ENCODE measurements around the gene SLC25A11. TPM values are rescaled to one million over a fixed set of nuclear protein-coding genes. Genes with fewer than 3 reads are reported as not detected.

SLC25A11 gene
- total and polyA plus RNA-seq, 4 donors = 28.5 to 54.1 (median 46.0) TPM

DNA sequence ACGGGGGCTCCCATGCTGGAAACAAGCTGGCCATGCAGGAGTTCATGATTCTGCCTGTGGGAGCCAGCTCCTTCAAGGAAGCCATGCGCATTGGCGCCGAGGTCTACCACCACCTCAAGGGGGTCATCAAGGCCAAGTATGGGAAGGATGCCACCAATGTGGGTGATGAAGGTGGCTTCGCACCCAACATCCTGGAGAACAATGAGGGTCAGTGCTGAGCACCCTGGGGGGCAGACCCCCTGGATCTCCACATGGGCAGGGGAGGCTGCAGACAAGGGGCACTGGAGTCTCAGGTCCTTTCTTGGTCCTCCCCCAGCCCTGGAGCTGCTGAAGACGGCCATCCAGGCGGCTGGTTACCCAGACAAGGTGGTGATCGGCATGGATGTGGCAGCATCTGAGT lies 15.2 kb upstream of the SLC25A11 start:
- TF ChIP-seq, protein P1, sequence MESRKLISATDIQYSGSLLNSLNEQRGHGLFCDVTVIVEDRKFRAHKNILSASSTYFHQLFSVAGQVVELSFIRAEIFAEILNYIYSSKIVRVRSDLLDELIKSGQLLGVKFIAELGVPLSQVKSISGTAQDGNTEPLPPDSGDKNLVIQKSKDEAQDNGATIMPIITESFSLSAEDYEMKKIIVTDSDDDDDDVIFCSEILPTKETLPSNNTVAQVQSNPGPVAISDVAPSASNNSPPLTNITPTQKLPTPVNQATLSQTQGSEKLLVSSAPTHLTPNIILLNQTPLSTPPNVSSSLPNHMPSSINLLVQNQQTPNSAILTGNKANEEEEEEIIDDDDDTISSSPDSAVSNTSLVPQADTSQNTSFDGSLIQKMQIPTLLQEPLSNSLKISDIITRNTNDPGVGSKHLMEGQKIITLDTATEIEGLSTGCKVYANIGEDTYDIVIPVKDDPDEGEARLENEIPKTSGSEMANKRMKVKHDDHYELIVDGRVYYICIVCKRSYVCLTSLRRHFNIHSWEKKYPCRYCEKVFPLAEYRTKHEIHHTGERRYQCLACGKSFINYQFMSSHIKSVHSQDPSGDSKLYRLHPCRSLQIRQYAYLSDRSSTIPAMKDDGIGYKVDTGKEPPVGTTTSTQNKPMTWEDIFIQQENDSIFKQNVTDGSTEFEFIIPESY (IDR thresholded peaks at IDR 0.05) = no peak
- TF ChIP-seq FOXA1 (IDR thresholded peaks at IDR 0.05) = no peak
- TF ChIP-seq NR2F2 (IDR thresholded peaks at IDR 0.05) = no peak
- TF ChIP-seq, protein P2, sequence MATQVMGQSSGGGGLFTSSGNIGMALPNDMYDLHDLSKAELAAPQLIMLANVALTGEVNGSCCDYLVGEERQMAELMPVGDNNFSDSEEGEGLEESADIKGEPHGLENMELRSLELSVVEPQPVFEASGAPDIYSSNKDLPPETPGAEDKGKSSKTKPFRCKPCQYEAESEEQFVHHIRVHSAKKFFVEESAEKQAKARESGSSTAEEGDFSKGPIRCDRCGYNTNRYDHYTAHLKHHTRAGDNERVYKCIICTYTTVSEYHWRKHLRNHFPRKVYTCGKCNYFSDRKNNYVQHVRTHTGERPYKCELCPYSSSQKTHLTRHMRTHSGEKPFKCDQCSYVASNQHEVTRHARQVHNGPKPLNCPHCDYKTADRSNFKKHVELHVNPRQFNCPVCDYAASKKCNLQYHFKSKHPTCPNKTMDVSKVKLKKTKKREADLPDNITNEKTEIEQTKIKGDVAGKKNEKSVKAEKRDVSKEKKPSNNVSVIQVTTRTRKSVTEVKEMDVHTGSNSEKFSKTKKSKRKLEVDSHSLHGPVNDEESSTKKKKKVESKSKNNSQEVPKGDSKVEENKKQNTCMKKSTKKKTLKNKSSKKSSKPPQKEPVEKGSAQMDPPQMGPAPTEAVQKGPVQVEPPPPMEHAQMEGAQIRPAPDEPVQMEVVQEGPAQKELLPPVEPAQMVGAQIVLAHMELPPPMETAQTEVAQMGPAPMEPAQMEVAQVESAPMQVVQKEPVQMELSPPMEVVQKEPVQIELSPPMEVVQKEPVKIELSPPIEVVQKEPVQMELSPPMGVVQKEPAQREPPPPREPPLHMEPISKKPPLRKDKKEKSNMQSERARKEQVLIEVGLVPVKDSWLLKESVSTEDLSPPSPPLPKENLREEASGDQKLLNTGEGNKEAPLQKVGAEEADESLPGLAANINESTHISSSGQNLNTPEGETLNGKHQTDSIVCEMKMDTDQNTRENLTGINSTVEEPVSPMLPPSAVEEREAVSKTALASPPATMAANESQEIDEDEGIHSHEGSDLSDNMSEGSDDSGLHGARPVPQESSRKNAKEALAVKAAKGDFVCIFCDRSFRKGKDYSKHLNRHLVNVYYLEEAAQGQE (IDR thresholded peaks at IDR 0.05) = no peak
- TF ChIP-seq JUND (IDR thresholded peaks at IDR 0.05) = no peak
- TF ChIP-seq RAD21 (IDR thresholded peaks at IDR 0.05) = no peak
- TF ChIP-seq, protein P3, sequence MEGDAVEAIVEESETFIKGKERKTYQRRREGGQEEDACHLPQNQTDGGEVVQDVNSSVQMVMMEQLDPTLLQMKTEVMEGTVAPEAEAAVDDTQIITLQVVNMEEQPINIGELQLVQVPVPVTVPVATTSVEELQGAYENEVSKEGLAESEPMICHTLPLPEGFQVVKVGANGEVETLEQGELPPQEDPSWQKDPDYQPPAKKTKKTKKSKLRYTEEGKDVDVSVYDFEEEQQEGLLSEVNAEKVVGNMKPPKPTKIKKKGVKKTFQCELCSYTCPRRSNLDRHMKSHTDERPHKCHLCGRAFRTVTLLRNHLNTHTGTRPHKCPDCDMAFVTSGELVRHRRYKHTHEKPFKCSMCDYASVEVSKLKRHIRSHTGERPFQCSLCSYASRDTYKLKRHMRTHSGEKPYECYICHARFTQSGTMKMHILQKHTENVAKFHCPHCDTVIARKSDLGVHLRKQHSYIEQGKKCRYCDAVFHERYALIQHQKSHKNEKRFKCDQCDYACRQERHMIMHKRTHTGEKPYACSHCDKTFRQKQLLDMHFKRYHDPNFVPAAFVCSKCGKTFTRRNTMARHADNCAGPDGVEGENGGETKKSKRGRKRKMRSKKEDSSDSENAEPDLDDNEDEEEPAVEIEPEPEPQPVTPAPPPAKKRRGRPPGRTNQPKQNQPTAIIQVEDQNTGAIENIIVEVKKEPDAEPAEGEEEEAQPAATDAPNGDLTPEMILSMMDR (IDR thresholded peaks at IDR 0.05; ENCODE audit: low read depth, low read length, missing input control) = no peak
- TF ChIP-seq SP1 (IDR thresholded peaks at IDR 0.05) = no peak
- TF ChIP-seq FOXA2 (IDR thresholded peaks at IDR 0.05) = no peak
- no peak for TF ChIP-seq GABPA (IDR thresholded peaks at IDR 0.05 in 1 of 2, conservative IDR thresholded peaks at IDR 0.05 in 1 of 2)
- no peak for TF ChIP-seq EGR1 (IDR thresholded peaks at IDR 0.05; ENCODE audit: low read depth in 2 of 2)
- Histone ChIP-seq H3K27ac (ENCODE audit: low read depth in 1 of 2, low read length in 2 of 2) (no peak overlapping the region), H3K4me1 (ENCODE audit: control insufficient read depth in 4 of 4, insufficient read depth in 4 of 4, low read length in 3 of 4) (peaks cover 8 to 75% (median 58%) of the 10 kb centered on the region in 4 donors), H3K4me3 (ENCODE audit: low read depth in 1 of 3, low read length in 3 of 3) (no peak overlapping the region), H3K9me3 (ENCODE audit: control insufficient read depth in 4 of 4, low read length in 3 of 4) (no peaks in the 10 kb centered on the region), H3K27me3 (ENCODE audit: control insufficient read depth in 4 of 4, insufficient read depth in 4 of 4, low read length in 3 of 4) (no peaks in the 10 kb centered on the region), H3K9ac (ENCODE audit: low read depth in 1 of 2, low read length in 2 of 2) (no peak overlapping the region), H3K36me3 (ENCODE audit: control insufficient read depth in 4 of 4, insufficient read depth in 3 of 4, low read depth in 1 of 4, low read length in 3 of 4) (peaks cover 0 to 7% (median 2%) of the 10 kb centered on the region in 4 donors)
- 97% methylated on average over 8 of the region's 8 CpGs for WGBS
- DNase-seq (ENCODE audit: low spot score) = no peak

DNA sequence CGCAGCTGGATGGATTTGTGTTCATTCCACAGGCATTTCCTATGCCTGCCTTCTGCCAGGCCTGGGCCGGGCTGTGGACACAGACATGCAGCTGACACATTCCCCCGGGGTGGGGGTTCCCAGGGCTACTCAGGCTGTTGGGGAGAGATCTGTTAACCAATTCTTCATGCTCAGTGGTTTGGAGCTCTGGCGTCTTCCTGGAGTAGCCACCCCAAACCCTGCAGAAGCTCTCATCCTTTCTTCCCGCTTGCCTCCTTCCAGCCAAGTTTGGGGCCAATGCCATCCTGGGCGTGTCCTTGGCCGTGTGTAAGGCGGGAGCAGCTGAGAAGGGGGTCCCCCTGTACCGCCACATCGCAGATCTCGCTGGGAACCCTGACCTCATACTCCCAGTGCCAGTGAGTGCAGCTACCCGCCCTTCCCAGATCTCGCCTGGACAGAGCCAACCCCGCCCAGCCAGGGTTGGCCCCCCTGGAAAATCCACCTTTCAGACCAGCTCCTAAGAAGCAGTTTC lies 13.7 kb upstream of the SLC25A11 start:
- DNase-seq (ENCODE audit: low spot score) = no peak
- no peak overlapping the region for H3K9ac ChIP-seq (ENCODE audit: low read depth in 1 of 2, low read length in 2 of 2)
- H3K27ac ChIP-seq (ENCODE audit: low read depth in 1 of 2, low read length in 2 of 2) = no peak overlapping the region
- H3K36me3 ChIP-seq (ENCODE audit: control insufficient read depth in 4 of 4, insufficient read depth in 3 of 4, low read depth in 1 of 4, low read length in 3 of 4) = peaks cover 0 to 3% (median 0%) of the 10 kb centered on the region in 4 donors
- WGBS = 89% methylated on average over 14 of the region's 14 CpGs
- no peak overlapping the region for H3K4me3 ChIP-seq (ENCODE audit: low read depth in 1 of 3, low read length in 3 of 3)
- TF ChIP-seq FOXA2 (IDR thresholded peaks at IDR 0.05) (no peak), JUND (IDR thresholded peaks at IDR 0.05) (no peak), RAD21 (IDR thresholded peaks at IDR 0.05) (no peak), HNF4G (IDR thresholded peaks at IDR 0.05) (no peak), SP1 (IDR thresholded peaks at IDR 0.05) (no peak), FOXA1 (IDR thresholded peaks at IDR 0.05) (no peak), RXRA (IDR thresholded peaks at IDR 0.05) (no peak)
- no peaks in the 10 kb centered on the region for H3K9me3 ChIP-seq (ENCODE audit: control insufficient read depth in 4 of 4, low read length in 3 of 4)
- H3K4me1 ChIP-seq (ENCODE audit: control insufficient read depth in 4 of 4, insufficient read depth in 4 of 4, low read length in 3 of 4) = peaks cover 6 to 65% (median 48%) of the 10 kb centered on the region in 4 donors
- no peaks in the 10 kb centered on the region for H3K27me3 ChIP-seq (ENCODE audit: control insufficient read depth in 4 of 4, insufficient read depth in 4 of 4, low read length in 3 of 4)

Data from liver (tissue), 9 donors.